ENCODE measurements around the gene UNG. TPM values are rescaled to one million over a fixed set of nuclear protein-coding genes. Genes with fewer than 3 reads are reported as not detected.

Gene UNG
- total RNA-seq, 4 donors from 2014 or later: 31.9 to 57.5 (median 46.9) TPM

DNA sequence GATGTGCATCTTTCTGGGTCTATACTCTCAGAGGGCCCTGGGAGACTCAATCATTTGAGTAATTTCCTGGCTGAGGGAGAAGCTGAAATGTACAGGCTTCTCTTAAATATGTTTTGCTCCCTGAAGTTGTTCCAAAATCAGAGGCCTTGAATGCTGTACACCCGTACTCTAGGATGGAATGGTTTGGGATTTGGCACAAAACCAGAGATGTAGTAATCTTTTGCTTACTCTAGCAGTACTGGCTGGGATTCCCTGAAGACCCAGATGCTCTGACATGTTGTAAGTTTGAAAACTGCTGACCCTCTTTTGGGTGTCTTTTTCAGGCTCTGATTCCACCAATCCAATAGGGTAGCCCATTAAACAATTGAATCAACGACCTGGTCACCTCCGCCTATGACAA, 29.4 kb downstream of the UNG start:
- DNase-seq (ENCODE audit: low spot score in 2 of 2): no peak
- H3K4me3 ChIP-seq (ENCODE audit: low read depth, poor library complexity, severe bottlenecking): no peak overlapping the region
- 78 to 79% methylated on average over 3 of the region's 3 CpGs for WGBS, 2 donors
- TF ChIP-seq, protein P1, sequence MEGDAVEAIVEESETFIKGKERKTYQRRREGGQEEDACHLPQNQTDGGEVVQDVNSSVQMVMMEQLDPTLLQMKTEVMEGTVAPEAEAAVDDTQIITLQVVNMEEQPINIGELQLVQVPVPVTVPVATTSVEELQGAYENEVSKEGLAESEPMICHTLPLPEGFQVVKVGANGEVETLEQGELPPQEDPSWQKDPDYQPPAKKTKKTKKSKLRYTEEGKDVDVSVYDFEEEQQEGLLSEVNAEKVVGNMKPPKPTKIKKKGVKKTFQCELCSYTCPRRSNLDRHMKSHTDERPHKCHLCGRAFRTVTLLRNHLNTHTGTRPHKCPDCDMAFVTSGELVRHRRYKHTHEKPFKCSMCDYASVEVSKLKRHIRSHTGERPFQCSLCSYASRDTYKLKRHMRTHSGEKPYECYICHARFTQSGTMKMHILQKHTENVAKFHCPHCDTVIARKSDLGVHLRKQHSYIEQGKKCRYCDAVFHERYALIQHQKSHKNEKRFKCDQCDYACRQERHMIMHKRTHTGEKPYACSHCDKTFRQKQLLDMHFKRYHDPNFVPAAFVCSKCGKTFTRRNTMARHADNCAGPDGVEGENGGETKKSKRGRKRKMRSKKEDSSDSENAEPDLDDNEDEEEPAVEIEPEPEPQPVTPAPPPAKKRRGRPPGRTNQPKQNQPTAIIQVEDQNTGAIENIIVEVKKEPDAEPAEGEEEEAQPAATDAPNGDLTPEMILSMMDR (IDR thresholded peaks at IDR 0.05): no peak
- TF ChIP-seq POLR2A (IDR thresholded peaks at IDR 0.05): no peak
- intact Hi-C loops (cut with DNase I; ENCODE audit: low total_unique reads): no loop called here

DNA sequence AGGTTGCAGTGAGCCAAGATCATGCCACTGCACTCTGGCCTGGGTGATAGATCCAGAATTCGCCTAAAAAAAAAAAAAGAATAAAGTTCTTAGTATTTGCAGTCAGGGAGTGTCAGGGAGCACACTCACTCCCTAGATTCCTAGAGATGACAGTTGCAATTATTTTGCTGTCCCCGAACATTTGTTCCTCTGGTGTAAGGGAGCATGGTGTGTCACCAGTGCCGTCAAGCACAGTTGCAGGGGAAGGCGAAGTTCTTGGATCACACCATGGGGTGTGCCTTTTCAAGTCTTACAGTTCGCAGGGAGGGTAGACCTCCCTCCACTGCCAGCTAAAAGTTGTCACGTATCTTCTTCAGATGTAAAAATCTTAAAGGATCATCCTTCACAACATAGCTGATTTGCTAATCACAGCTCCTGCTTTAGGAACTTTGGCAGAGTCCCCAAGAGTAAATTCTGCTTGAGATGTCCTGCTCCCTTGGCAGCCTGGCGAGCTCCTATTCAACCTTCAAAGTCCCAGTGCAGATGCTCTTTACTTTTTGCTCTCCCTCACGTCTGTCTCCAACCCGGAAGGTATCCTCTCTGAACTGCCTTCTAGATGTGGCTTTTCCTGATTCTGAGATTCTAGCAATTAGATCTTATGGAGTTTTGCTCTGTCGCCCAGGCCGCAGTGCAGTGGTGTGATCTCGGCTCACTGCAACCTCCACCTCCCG, 30.3 kb downstream of the UNG start:
- 78 to 81% methylated on average over 13 of the region's 13 CpGs for WGBS, 2 donors
- intact Hi-C loops (cut with DNase I; ENCODE audit: low total_unique reads): no loop called here
- H3K4me3 ChIP-seq (ENCODE audit: low read depth, poor library complexity, severe bottlenecking): no peak overlapping the region
- TF ChIP-seq, protein P1 (IDR thresholded peaks at IDR 0.05): no peak
- no peak for TF ChIP-seq POLR2A (IDR thresholded peaks at IDR 0.05)
- DNase-seq (ENCODE audit: low spot score in 2 of 2): no peak

DNA sequence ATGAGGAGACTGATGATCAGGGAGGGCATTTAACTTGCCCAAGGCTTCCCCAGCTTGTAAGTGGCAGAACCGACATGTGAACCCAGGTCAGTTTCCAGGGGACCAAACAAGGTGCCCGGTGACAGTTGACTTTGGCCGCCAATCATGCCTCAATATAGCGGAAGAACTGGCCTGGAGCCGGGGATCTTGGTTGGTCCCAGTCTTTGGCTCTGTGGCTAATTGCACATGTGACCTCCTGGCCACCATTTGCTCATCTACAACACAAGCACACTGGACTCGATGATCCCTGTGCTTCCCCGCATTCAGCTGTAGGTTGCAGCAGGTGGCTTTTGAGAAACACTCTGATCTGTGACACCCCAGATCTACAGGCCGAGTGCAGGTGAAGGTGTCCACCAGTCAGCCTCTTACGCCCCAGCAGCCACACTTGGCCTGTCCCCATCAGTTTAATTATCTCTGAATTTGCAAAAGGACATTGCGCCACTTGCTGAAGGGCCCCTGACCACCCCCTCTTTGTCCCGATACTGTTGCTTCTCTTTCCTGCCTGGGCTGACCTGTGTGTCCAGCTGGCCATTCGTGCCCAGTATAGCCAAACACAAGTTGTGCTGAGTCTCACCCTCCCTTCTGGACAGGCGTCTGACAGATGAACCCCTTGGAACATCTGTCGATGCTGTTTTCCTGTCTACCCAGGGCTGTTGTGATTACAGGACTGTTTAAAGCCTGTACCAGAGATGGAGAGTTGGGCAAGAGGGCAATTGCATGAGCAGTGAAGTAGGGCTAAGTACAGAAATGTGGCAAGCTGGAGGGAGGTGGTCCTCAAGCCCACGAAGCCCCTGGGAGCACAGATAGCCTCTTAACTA, 33.1 kb downstream of the UNG start:
- intact Hi-C loops (cut with DNase I; ENCODE audit: low total_unique reads): no loop called here
- 82 to 86% methylated on average over 15 of the region's 15 CpGs for WGBS, 2 donors
- no peak for TF ChIP-seq POLR2A (IDR thresholded peaks at IDR 0.05)
- TF ChIP-seq, protein P1 (IDR thresholded peaks at IDR 0.05): no peak
- peak in 1 of 2 donors; percentile 56 for DNase-seq (ENCODE audit: low spot score in 2 of 2)
- no peak overlapping the region for H3K4me3 ChIP-seq (ENCODE audit: low read depth, poor library complexity, severe bottlenecking)

DNA sequence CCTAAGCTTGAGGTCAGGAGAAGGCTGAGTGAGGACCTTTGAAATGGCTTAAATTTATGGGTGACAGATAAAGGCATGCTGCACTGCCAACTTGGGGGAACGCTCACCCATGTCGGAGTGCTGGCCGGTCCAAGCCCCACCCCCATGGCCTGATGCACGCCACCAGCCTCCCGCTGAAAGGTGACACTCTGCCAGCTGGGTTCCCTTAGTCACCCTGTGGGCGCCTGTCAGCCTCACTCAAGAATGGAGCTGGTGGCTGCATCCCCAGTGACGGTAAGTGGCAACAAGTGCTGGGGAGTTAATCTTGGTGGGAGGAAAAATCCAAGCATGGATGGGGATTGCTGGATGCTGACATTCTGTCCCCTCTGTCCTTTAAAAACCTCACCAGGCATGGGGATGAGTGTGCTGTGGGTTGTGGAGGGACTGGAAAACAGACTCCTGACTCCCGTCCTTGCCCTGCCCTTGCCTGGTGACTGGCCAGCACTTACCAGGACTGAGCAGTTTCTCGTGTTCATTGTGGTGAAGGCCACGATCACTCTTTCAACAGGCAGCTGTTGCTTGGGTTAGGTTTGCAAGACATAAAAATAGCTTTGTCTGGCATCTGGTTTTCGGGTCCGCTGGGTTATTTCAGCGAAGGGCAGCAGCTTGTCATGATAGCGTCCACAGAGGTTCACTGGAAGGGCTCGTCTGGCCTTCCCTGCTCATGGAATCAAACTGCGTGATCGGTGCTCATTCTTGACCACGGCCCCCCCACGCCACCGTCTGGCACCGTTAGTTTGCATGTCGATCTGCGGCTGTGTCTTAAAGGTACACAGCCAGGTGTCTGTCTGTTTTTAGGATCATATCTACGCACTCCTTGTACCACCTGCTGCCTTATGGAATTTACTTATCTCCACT, 34.0 kb downstream of the UNG start:
- 61 to 70% methylated on average over 24 of the region's 24 CpGs for WGBS, 2 donors
- no peak for DNase-seq (ENCODE audit: low spot score in 2 of 2)
- H3K4me3 ChIP-seq (ENCODE audit: low read depth, poor library complexity, severe bottlenecking): no peak overlapping the region
- intact Hi-C loops (cut with DNase I; ENCODE audit: low total_unique reads): no loop called here
- no peak for TF ChIP-seq POLR2A (IDR thresholded peaks at IDR 0.05)
- TF ChIP-seq, protein P1 (IDR thresholded peaks at IDR 0.05): no peak

DNA sequence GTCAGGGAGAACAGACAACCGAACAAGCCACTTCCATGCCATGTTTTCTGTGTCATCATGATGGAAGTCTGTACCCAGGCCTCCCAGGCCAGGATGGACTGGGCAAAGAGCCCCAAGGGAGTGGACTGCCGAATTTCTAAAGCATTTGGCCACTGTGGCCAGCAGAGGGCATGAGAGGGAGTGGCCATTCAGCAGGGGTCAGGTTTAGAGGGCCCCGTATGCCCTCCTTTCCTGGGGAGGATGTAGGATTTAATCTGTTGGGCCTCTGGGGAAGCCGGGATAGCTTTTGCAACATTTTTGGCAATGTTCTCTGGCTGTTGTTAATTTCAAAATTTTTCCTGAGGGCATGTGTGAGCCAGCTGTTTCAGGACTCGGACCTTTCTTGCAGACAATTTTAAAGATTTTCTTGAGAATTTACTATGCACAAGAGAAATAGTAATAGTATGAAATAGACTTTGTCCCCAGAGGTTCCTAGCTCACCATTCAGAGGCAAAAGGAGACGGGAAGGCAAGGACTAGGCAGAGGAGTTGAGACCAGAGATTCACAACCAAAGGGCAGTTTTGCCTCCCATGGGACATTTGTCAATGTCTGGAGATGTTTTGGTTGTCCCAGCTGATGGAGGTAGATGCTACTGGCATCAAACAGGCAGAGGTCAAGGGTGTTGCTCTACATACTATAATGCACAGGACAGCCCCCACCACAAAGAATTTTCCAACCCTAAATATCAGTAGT, 37.0 kb downstream of the UNG start:
- H3K4me3 ChIP-seq (ENCODE audit: low read depth, poor library complexity, severe bottlenecking): no peak overlapping the region
- intact Hi-C loops (cut with DNase I; ENCODE audit: low total_unique reads): no loop called here
- 32 to 40% methylated on average over 6 of the region's 6 CpGs for WGBS, 2 donors
- no peak for TF ChIP-seq POLR2A (IDR thresholded peaks at IDR 0.05)
- TF ChIP-seq, protein P1 (IDR thresholded peaks at IDR 0.05): no peak
- no peak for DNase-seq (ENCODE audit: low spot score in 2 of 2)
